OCI-LY1 (cell line): Measurements from ENCODE around the gene NLK.
A peak's percentile ranks its signal among the peaks of the same experiment; 100 is the strongest.
"Not testable (repeated sequence)": the region's sequence is repeated elsewhere in the genome, so short reads cannot be mapped to it uniquely, and the experiment has no call there.

ENCODE experiments used
- H2AFZ ChIP-seq: fragments of 200-600 bp; sonication (generic), shearing (Covaris generic); 2 replicates; pipeline ENCODE4 v1.6.0; 2014; ENCODE audit warnings: antibody characterized with exemption, mild to moderate bottlenecking, low read length
- H3F3A ChIP-seq: fragments of 200-600 bp; sonication (generic), shearing (Covaris generic); 2 replicates; pipeline ENCODE4 v1.6.0; 2014; ENCODE audit warnings: mild to moderate bottlenecking, antibody characterized with exemption, low read length, moderate library complexity; ENCODE audit not compliant: insufficient read depth
- H3K27ac ChIP-seq: fragments of 200-600 bp; sonication (generic); 2 replicates; pipeline ENCODE4 v1.5.1; 2014; ENCODE audit warnings: low read length, mixed run types, mild to moderate bottlenecking, low read depth; ENCODE audit not compliant: poor library complexity, severe bottlenecking
- H3K27me3 ChIP-seq: fragments of 200-600 bp; sonication (generic); 2 replicates; pipeline ENCODE4 v1.6.0; 2014; ENCODE audit warnings: antibody characterized with exemption, mild to moderate bottlenecking, low read length, moderate library complexity; ENCODE audit not compliant: insufficient read depth
- H3K36me3 ChIP-seq: fragments of 200-600 bp; sonication (generic); 2 replicates; pipeline ENCODE4 v1.6.1; 2014; ENCODE audit warnings: mild to moderate bottlenecking, antibody characterized with exemption, low read length, moderate library complexity, mixed read lengths; ENCODE audit not compliant: insufficient read depth
- H3K4me1 ChIP-seq: fragments of 200-600 bp; sonication (generic); 2 replicates; pipeline ENCODE4 v1.5.1; 2014; ENCODE audit warnings: mild to moderate bottlenecking, low read length, moderate library complexity; ENCODE audit not compliant: insufficient read depth, severe bottlenecking
- H3K4me2 ChIP-seq: fragments of 200-600 bp; sonication (generic), shearing (Covaris generic); 2 replicates; pipeline ENCODE4 v1.6.1; 2014; ENCODE audit warnings: low read length
- H3K4me3 ChIP-seq: fragments of 200-600 bp; sonication (generic); 2 replicates; pipeline ENCODE4 v1.5.1; 2014; ENCODE audit warnings: low read length, low read depth, mild to moderate bottlenecking, mixed read lengths; ENCODE audit not compliant: poor library complexity, severe bottlenecking
- H3K79me2 ChIP-seq: fragments of 200-600 bp; shearing (Covaris generic); 2 replicates; pipeline ENCODE4 v1.6.1; 2016; ENCODE audit warnings: mixed run types, low read length, mixed read lengths; ENCODE audit not compliant: insufficient read depth
- H3K9ac ChIP-seq: fragments of 200-600 bp; sonication (generic), shearing (Covaris generic); 2 replicates; pipeline ENCODE4 v1.6.1; 2014; ENCODE audit warnings: mild to moderate bottlenecking, low read length, mixed read lengths
- H3K9me2 ChIP-seq: fragments of 200-600 bp; sonication (generic), shearing (Covaris generic); 2 replicates; pipeline ENCODE4 v1.6.1; 2014; ENCODE audit warnings: low read depth, mild to moderate bottlenecking, low read length, mixed read lengths
- H3K9me3 ChIP-seq: fragments of 200-600 bp; shearing (Covaris generic); 2 replicates; pipeline ENCODE4 v1.6.1; 2014; ENCODE audit warnings: low read length, mixed read lengths
- H4K20me1 ChIP-seq: fragments of 200-600 bp; sonication (generic), shearing (Covaris generic); 2 replicates; pipeline ENCODE4 v1.6.0; 2016; ENCODE audit warnings: mild to moderate bottlenecking, low read length; ENCODE audit not compliant: insufficient read depth
- CTCF ChIP-seq: fragments of 200-600 bp; sonication (generic), shearing (Covaris generic); IDR thresholded peaks from 2 replicates; pipeline ENCODE4 v1.5.1; 2017; ENCODE audit warnings: mild to moderate bottlenecking, antibody characterized with exemption, low read length, moderate library complexity, mixed read lengths

The NLK gene

GRCh38 chr17:28232966-28233870, 190.7 kb downstream of the NLK start:
- not testable (repeated sequence) for H3K4me1 ChIP-seq, H3K4me3 ChIP-seq, H4K20me1 ChIP-seq, H3K9me3 ChIP-seq, H3K27me3 ChIP-seq, H3K79me2 ChIP-seq, H3F3A ChIP-seq, H3K9me2 ChIP-seq, H3K4me2 ChIP-seq, H3K27ac ChIP-seq, H2AFZ ChIP-seq, H3K36me3 ChIP-seq, H3K9ac ChIP-seq
- TF ChIP-seq CTCF = peak; percentile 40; the same call in 1 of the 2 replicates

DNA sequence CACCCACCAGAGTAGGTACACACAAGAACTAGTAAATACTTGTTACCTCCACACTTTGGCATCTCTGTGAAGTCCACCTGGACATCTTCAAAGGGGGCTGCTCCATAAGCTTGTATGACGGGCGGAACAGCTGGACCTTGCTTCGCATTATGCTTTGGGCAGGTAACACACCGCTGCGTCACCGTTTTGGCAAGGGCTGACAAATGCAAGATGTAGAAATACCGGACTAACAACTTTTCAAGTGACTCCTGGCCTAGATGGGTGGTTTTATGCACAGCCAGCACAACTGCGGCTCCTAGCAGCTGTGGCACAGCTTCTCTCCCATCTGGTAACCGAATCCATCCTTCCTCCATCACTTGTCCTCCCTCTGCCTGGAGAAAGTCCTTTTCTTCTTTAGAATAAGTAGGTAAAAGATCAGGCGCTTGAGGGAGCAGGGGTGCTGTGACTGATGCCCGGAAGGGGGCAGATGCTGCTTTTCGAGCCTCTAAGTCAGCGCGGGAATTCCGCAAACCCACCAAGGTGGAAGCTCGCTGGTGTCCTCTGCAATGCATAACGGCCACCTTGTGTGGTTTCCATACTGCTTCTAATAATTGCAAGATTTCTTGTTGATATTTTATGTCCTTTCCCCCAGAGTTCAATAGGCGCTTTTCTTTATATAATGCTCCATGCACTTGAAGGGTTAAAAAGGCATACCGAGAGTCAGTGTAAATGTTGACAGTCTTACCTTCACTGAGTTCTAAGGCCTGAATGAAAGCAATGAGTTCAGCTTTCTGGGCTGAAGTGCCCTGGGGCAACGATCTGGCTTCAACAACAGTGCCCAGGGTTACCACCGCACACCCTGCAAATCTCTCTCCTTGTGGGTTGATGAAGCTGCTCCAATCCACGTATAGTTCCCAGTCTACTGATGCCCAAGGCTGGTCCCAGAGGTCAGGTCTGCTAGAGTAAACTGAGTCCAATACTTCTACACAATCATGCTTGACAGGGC, 191.7 kb downstream of the NLK start:
- not testable (repeated sequence) for H3K9me2 ChIP-seq, H3K79me2 ChIP-seq, H3K4me3 ChIP-seq, H3K27ac ChIP-seq, H3K4me2 ChIP-seq, H3K4me1 ChIP-seq, H3K36me3 ChIP-seq, H3K9ac ChIP-seq, H3K27me3 ChIP-seq, H3K9me3 ChIP-seq, H3F3A ChIP-seq, H2AFZ ChIP-seq, H4K20me1 ChIP-seq

- not testable (repeated sequence) for H4K20me1 ChIP-seq, H3K4me3 ChIP-seq, H2AFZ ChIP-seq, H3K9ac ChIP-seq, H3F3A ChIP-seq, H3K27ac ChIP-seq, H3K79me2 ChIP-seq, H3K36me3 ChIP-seq, H3K9me3 ChIP-seq, H3K4me1 ChIP-seq, H3K4me2 ChIP-seq, H3K9me2 ChIP-seq, H3K27me3 ChIP-seq
These were observed 192.7 kb downstream of the NLK start for GRCh38 chr17:28235066-28235700.

GRCh38 chr17:28236033-28236653, 193.7 kb downstream of the NLK start:
- H2AFZ ChIP-seq, H3K27me3 ChIP-seq, H3K79me2 ChIP-seq, H3K27ac ChIP-seq, H4K20me1 ChIP-seq, H3K9me3 ChIP-seq, H3K9me2 ChIP-seq, H3K36me3 ChIP-seq, H3F3A ChIP-seq, H3K9ac ChIP-seq, H3K4me3 ChIP-seq, H3K4me1 ChIP-seq, H3K4me2 ChIP-seq: not testable (repeated sequence)

GRCh38 chr17:28238547-28239270, 196.2 kb downstream of the NLK start:
- H3K9ac ChIP-seq, H3K27ac ChIP-seq, H3F3A ChIP-seq, H3K9me2 ChIP-seq, H3K4me2 ChIP-seq, H3K27me3 ChIP-seq, H2AFZ ChIP-seq, H3K36me3 ChIP-seq, H4K20me1 ChIP-seq, H3K4me3 ChIP-seq, H3K79me2 ChIP-seq, H3K4me1 ChIP-seq, H3K9me3 ChIP-seq: not testable (repeated sequence)
